GM12874 (cell line): ENCODE data around the gene CRTC2.

Source experiments
- TF ChIP-seq, protein P1 (sequence below): IDR thresholded peaks from 2 replicates; pipeline ENCODE4 v1.5.1; 2011; ENCODE audit warnings: low read depth, mild to moderate bottlenecking, control low read depth, low read length, moderate library complexity; ENCODE audit not compliant: insufficient read depth

CRTC2 gene

DNA sequence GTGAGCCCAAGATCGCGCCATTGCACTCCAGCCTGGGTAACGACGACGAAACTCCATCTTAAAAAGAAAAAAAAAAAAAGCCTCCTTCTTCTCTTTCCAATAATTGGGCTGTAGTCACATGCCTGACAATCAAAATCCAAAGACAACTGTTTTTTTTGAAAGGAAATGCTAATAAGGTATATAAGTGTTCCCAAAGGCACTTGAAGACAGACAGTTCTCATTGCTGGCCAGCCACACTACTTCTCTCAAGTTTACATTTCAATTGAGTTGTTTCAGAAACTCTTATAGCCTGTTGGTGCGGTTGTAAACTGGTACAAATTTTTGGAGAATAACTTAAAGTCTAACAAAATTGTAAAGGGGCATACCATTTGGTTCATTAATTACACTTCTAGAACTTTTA is 58.9 kb downstream of the CRTC2 start:
- TF ChIP-seq, protein P1, sequence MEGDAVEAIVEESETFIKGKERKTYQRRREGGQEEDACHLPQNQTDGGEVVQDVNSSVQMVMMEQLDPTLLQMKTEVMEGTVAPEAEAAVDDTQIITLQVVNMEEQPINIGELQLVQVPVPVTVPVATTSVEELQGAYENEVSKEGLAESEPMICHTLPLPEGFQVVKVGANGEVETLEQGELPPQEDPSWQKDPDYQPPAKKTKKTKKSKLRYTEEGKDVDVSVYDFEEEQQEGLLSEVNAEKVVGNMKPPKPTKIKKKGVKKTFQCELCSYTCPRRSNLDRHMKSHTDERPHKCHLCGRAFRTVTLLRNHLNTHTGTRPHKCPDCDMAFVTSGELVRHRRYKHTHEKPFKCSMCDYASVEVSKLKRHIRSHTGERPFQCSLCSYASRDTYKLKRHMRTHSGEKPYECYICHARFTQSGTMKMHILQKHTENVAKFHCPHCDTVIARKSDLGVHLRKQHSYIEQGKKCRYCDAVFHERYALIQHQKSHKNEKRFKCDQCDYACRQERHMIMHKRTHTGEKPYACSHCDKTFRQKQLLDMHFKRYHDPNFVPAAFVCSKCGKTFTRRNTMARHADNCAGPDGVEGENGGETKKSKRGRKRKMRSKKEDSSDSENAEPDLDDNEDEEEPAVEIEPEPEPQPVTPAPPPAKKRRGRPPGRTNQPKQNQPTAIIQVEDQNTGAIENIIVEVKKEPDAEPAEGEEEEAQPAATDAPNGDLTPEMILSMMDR, result no peak
